ENCODE data around the gene LOC101059915.
A peak's percentile ranks its signal among the peaks of the same experiment; 100 is the strongest.
"Not testable (repeated sequence)": the region's sequence is repeated elsewhere in the genome, so short reads cannot be mapped to it uniquely, and the experiment has no call there.

The LOC101059915 gene

GRCh38 chrX:71640002-71640401 lies 27.3 kb upstream of the LOC101059915 start:
- DNase-seq (ENCODE audit: low read depth in 2 of 2) = no peak

GRCh38 chrX:71644406-71644805 lies 22.9 kb upstream of the LOC101059915 start:
- not testable (repeated sequence) for DNase-seq (ENCODE audit: low read depth in 2 of 2)

- no peak for DNase-seq (ENCODE audit: low read depth in 2 of 2)
Measured at GRCh38 chrX:71650333-71650969, 16.9 kb upstream of the LOC101059915 start.

GRCh38 chrX:71652405-71652804 lies 14.9 kb upstream of the LOC101059915 start:
- DNase-seq (ENCODE audit: low read depth in 2 of 2) = peak in 1 of 2 experiments; percentile 2

- no peak for DNase-seq (ENCODE audit: low read depth in 2 of 2)
Measured at GRCh38 chrX:71653344-71653743, 14.0 kb upstream of the LOC101059915 start.

GRCh38 chrX:71657267-71657666 lies 10.1 kb upstream of the LOC101059915 start:
- no peak for DNase-seq (ENCODE audit: low read depth in 2 of 2)

GRCh38 chrX:71659342-71659741 lies 8.0 kb upstream of the LOC101059915 start:
- DNase-seq (ENCODE audit: low read depth in 2 of 2) = no peak

- DNase-seq (ENCODE audit: low read depth in 2 of 2) = no peak
Measured at GRCh38 chrX:71659959-71660358, 7.4 kb upstream of the LOC101059915 start.

GRCh38 chrX:71660562-71661416 lies 6.6 kb upstream of the LOC101059915 start:
- no peak for DNase-seq (ENCODE audit: low read depth in 2 of 2)

GRCh38 chrX:71661919-71662318 lies 5.4 kb upstream of the LOC101059915 start:
- no peak for DNase-seq (ENCODE audit: low read depth in 2 of 2)

- DNase-seq (ENCODE audit: low read depth in 2 of 2) = not testable (repeated sequence)
Measured at GRCh38 chrX:71662654-71663053, 4.7 kb upstream of the LOC101059915 start.

- DNase-seq (ENCODE audit: low read depth in 2 of 2) = not testable (repeated sequence)
Measured at GRCh38 chrX:71663238-71663637, 4.1 kb upstream of the LOC101059915 start.

GRCh38 chrX:71664202-71664601 lies 3.1 kb upstream of the LOC101059915 start:
- DNase-seq (ENCODE audit: low read depth in 2 of 2) = not testable (repeated sequence)

GRCh38 chrX:71664889-71665491 lies 2.4 kb upstream of the LOC101059915 start:
- no peak for DNase-seq (ENCODE audit: low read depth in 2 of 2)

- DNase-seq (ENCODE audit: low read depth in 2 of 2) = no peak
Measured at GRCh38 chrX:71665747-71666146, 1.6 kb upstream of the LOC101059915 start.

GRCh38 chrX:71666240-71667223 lies 814 bp upstream of the LOC101059915 start:
- DNase-seq (ENCODE audit: low read depth in 2 of 2) = no peak

- DNase-seq (ENCODE audit: low read depth in 2 of 2) = no peak
Measured at GRCh38 chrX:71668248-71668595, 876 bp downstream of the LOC101059915 start.

- DNase-seq (ENCODE audit: low read depth in 2 of 2) = no peak
Measured at GRCh38 chrX:71669492-71669891, 2.1 kb downstream of the LOC101059915 start.

- DNase-seq (ENCODE audit: low read depth in 2 of 2) = not testable (repeated sequence)
Measured at GRCh38 chrX:71669947-71670346, 2.6 kb downstream of the LOC101059915 start.

GRCh38 chrX:71671043-71671780 lies 3.9 kb downstream of the LOC101059915 start:
- DNase-seq (ENCODE audit: low read depth in 2 of 2) = no peak

- DNase-seq (ENCODE audit: low read depth in 2 of 2) = no peak
Measured at GRCh38 chrX:71671938-71672337, 4.6 kb downstream of the LOC101059915 start.
